ENCODE measurements around the gene TIRAP.

TIRAP gene

GRCh38 chr11:126277322-126277721, 5.6 kb upstream of the TIRAP start:
- H3K27ac ChIP-seq, result no peak overlapping the region
- TF ChIP-seq, protein P1, sequence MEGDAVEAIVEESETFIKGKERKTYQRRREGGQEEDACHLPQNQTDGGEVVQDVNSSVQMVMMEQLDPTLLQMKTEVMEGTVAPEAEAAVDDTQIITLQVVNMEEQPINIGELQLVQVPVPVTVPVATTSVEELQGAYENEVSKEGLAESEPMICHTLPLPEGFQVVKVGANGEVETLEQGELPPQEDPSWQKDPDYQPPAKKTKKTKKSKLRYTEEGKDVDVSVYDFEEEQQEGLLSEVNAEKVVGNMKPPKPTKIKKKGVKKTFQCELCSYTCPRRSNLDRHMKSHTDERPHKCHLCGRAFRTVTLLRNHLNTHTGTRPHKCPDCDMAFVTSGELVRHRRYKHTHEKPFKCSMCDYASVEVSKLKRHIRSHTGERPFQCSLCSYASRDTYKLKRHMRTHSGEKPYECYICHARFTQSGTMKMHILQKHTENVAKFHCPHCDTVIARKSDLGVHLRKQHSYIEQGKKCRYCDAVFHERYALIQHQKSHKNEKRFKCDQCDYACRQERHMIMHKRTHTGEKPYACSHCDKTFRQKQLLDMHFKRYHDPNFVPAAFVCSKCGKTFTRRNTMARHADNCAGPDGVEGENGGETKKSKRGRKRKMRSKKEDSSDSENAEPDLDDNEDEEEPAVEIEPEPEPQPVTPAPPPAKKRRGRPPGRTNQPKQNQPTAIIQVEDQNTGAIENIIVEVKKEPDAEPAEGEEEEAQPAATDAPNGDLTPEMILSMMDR (conservative IDR thresholded peaks at IDR 0.05), result no peak

GRCh38 chr11:126277780-126278179, 5.1 kb upstream of the TIRAP start:
- no peak overlapping the region for H3K27ac ChIP-seq
- TF ChIP-seq, protein P1 (conservative IDR thresholded peaks at IDR 0.05), result no peak

- no peak overlapping the region for H3K27ac ChIP-seq
- TF ChIP-seq, protein P1 (conservative IDR thresholded peaks at IDR 0.05), result no peak
Observed at GRCh38 chr11:126279191-126279590, 3.7 kb upstream of the TIRAP start.

GRCh38 chr11:126280595-126280994, 2.3 kb upstream of the TIRAP start:
- TF ChIP-seq, protein P1 (conservative IDR thresholded peaks at IDR 0.05), result no peak
- H3K27ac ChIP-seq, result no peak overlapping the region

- TF ChIP-seq, protein P1 (conservative IDR thresholded peaks at IDR 0.05), result no peak
- H3K27ac ChIP-seq, result peak overlapping the region; percentile 98
Observed at GRCh38 chr11:126281245-126281644, 1.6 kb upstream of the TIRAP start.

DNA sequence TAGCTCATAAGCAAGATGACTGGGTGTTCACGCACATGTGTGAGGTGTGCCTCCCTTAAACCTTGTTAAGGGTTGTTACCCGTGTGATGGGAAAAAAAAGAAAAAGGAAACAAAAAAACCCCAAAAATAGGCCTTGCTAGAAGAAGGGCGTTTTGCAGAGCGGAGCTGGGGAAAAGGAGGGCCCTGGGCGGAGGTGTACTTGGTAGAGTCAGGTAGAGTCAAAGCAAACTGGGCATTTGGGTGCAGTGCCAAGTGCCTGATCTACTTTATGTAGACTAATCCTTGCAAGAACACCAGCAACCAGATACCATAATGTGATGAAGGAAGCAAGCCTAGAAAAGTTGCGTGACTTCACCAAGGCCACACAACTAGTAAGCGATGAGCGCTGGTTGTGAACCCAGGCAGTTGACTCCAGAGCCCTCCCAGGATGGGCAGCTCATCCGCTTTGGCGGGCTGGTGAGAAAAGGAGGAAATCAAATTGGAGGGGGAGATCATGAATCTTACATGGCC, 1.2 kb upstream of the TIRAP start:
- TF ChIP-seq, protein P1 (conservative IDR thresholded peaks at IDR 0.05), result no peak
- H3K27ac ChIP-seq, result peak overlapping the region; percentile 98

GRCh38 chr11:126282361-126282735, 545 bp upstream of the TIRAP start:
- peak overlapping the region; percentile 98 for H3K27ac ChIP-seq
- TF ChIP-seq, protein P1 (conservative IDR thresholded peaks at IDR 0.05), result no peak

All from VCaP (cell line).